D721Med (cell line): Measurements from ENCODE around the gene TMEM272.

Source experiments
- DNase-seq: peaks from one replicate; pipeline ENCODE4 v3.0.0; 2011; ENCODE audit warnings: low spot score; ENCODE audit not compliant: insufficient read length
- FAIRE-seq: peaks from 2 replicates; lab custom pipeline; 2011; peaks lifted over from hg19 to GRCh38; lab: Jason Lieb, UNC
- TF ChIP-seq, protein P1 (sequence below): IDR thresholded peaks from 2 replicates; pipeline ENCODE4 v1.5.1; 2012; ENCODE audit warnings: mild to moderate bottlenecking, control low read depth; ENCODE audit not compliant: insufficient read depth; ENCODE audit errors: missing control alignments

TMEM272 gene

DNA sequence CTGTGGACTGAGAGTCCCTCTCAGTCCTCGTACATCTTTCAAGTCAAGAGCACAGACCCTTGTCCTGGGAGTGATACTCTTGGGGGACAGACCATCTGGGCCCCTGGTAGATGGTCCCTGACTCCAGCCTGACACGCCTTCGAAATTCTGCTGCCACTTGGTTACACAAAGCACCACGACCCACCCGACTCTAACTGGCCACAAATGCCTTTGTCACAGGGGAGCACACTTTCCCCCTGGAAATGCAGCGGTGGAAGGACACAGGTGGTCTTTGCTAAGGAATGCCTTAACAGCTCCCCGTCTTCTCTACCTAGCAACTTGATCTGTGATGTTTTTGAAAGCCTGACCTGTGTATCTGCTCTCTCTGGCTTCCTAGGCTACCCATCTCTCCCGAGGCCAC is 27.3 kb downstream of the TMEM272 start:
- DNase-seq (no peak), FAIRE-seq (no peak)
- TF ChIP-seq, protein P1, sequence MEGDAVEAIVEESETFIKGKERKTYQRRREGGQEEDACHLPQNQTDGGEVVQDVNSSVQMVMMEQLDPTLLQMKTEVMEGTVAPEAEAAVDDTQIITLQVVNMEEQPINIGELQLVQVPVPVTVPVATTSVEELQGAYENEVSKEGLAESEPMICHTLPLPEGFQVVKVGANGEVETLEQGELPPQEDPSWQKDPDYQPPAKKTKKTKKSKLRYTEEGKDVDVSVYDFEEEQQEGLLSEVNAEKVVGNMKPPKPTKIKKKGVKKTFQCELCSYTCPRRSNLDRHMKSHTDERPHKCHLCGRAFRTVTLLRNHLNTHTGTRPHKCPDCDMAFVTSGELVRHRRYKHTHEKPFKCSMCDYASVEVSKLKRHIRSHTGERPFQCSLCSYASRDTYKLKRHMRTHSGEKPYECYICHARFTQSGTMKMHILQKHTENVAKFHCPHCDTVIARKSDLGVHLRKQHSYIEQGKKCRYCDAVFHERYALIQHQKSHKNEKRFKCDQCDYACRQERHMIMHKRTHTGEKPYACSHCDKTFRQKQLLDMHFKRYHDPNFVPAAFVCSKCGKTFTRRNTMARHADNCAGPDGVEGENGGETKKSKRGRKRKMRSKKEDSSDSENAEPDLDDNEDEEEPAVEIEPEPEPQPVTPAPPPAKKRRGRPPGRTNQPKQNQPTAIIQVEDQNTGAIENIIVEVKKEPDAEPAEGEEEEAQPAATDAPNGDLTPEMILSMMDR: no peak

- no peak for FAIRE-seq
- TF ChIP-seq, protein P1: no peak
- no peak for DNase-seq
These were observed 28.2 kb downstream of the TMEM272 start for GRCh38 chr13:51816604-51817249.

DNA sequence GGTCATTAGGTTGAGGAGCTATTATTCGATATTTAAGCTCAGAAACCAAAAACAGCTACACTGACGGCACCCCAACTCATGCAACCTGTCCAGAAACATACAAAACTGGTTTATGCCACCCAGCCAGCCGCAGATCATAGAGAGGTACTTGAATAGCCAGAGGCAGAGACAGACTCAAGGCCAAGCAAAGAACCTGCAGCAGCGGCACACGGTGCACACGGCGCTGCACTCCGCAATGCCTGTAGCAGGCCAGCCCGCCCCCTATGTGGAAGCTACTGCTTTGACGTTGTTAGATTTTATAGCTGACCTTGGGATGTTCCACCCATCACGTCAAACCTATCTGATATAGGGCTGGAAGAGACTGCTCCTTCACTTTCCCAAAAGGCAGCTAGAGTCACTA is 29.1 kb downstream of the TMEM272 start:
- DNase-seq (no peak), FAIRE-seq (no peak)
- TF ChIP-seq, protein P1: no peak

DNA sequence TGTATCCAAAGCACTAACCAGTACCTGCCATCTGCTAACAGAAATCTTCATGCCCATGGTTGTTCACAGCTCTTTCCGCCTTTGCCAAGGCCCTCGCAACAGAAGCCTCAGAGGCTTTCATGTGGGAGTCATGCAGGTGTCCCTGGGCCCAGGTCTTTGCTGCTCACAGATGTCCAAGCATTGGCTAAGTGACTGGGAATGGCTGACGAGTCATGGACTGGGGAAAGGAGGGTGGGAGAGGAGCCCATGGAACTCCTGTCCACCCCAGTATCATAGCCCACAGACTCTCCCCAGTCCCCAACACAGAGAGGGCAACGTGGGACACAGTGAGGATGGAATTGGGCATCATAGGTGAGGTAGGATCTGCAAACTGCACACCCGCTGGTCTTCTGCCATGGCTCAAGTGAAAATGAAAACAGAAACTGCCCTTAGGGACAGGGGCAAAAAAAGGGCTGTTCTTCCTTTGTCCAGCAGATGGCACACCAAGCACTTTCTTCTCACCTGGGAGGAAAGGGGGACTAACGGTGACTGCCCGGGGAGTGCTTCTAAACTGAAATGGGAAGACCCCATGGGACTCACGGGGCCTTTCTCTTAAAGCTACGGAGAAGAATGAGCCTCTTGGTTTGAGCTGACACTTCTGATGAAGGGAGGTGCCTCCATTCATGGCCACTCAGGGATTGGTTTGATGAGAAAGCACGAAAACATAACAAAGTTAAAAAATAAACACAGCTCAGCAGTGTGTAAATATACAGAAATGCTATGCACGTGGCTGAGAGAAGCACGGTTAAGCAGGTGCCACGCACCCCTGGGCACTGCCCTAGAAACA is 29.9 kb downstream of the TMEM272 start:
- FAIRE-seq (peak; percentile 61), DNase-seq (peak; percentile 53)
- TF ChIP-seq, protein P1: peak; percentile 83

DNA sequence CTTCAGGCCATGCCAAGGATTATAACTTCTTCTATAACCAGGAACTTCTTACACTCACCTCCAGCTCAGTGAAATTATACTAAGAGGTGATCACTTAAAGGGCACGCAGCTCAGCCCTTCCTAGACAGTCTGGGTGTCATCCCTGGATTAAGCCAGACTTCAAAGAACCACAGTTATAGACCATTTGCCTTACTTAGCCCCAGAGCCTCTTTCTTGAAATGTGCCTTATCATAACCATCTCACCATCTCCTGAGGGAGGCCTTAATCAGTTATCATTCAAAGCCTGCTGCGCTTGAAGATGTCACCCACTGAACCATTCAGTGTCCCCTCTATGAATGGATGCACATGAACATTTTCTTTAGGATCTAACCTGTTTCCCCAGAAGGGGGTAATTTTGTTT is 30.9 kb downstream of the TMEM272 start:
- DNase-seq: no peak
- no peak for FAIRE-seq
- TF ChIP-seq, protein P1: no peak

DNA sequence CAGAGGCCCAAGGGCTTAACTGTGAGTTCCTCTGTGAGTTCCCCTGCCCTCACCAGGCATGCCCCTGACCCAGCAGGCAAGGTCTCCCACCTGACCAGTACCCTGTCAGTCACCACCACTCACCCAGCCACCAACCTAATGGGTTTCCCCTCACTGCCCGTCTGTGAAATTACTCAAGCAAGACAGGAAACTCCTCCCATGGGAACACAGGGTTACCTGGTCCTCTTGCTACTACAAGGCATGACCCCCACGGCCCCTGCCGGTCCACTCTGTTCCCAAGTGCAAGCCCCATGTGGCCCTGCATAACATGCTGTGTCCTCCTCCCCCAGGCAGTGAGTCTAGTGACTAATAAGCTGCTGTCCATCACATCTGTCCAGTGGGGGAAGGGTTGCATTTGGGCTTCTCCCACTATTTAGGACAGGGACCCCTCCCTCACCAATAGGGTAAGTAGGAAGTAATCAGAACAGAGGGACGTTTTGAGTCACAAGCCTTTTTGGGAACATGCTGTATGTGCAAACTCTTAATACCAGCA is 33.0 kb downstream of the TMEM272 start:
- TF ChIP-seq, protein P1: no peak
- no peak for FAIRE-seq
- DNase-seq: no peak
